Motor neuron (in vitro differentiated cells): ENCODE data around the gene MELTF. TPM values are rescaled to one million over a fixed set of nuclear protein-coding genes. Genes with fewer than 3 reads are reported as not detected.
A peak's percentile ranks its signal among the peaks of the same experiment; 100 is the strongest.

Source experiments
- ATAC-seq, 8 experiments: fragments of 200-7000 bp; cut with Tn5 transposase; replicated peaks in 6 of 8; 2 replicates each; pipeline ENCODE4 v1.8.0; 2021; ENCODE audit warnings: mild to moderate bottlenecking in 8 of 8, moderate library complexity in 8 of 8
- H3K27ac ChIP-seq, 2 donors: fragments of 250-450 bp; sonication (Bioruptor Pico); 2 replicates each; pipeline ENCODE4 v1.9.0; 2021; ENCODE audit warnings: antibody characterized with exemption in 2 of 2, mild to moderate bottlenecking in 2 of 2, moderate library complexity in 1 of 2
- H3K4me1 ChIP-seq, 2 donors: fragments of 250-450 bp; sonication (Bioruptor Pico); replicated peaks in 1 of 2; 2 replicates each; pipeline ENCODE4 v1.6.1; 2021; ENCODE audit warnings: antibody characterized with exemption in 2 of 2, mild to moderate bottlenecking in 2 of 2, moderate library complexity in 1 of 2
- H3K4me3 ChIP-seq, 5 donors: fragments of 250-450 bp; sonication (Bioruptor Pico); 2 replicates each; pipeline ENCODE4 v1.9.0; 2021; ENCODE audit warnings: antibody characterized with exemption in 5 of 5, mild to moderate bottlenecking in 5 of 5, moderate library complexity in 4 of 5
- WGBS, 10 experiments: fragments of 450-650 bp; shearing (Covaris generic); methylation state at CpG; one replicate each; pipeline ENCODE4 v1.0.0; 2022; 5-methylcytosine and 5-hydroxymethylcytosine counted together
- in situ Hi-C, 9 experiments: fragments of 400-800 bp; cut with MboI; loops; one replicate each; pipeline ENCODE4 v1.15.0; 2021; ENCODE audit warnings: low sequenced_read_pairs in 9 of 9, low pct_unique_long_range_greater_than_20kb in 2 of 9; ENCODE audit not compliant: unreplicated experiment in 9 of 9
- total RNA-seq, 8 experiments: library from RNA; unstranded; fragments of 300-600 nt; gene quantifications; 2 replicates each; pipeline versions ENCODE4 v1.2.3 to v1.2.4, GENCODE V29; 2022

MELTF gene
- total RNA-seq, 8 experiments from 2014 or later, result 0.43 to 47.8 (median 2.6) TPM

DNA sequence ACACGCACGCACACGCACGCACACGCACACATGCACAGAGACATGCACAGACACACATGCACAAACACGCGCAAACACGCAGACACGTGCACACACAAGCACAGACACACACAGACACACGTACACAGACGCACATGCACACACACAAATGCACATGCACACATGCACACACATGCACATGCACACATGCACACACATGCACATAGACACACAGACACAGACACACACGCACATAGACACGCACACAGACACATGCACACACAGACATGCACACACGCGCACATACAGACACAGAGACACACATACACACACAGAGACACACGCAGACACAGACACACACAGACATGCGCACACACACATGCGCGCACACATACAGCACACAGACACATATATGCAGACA lies 34.6 kb downstream of the MELTF start:
- Histone ChIP-seq H3K27ac (no peak overlapping the region), H3K4me3 (no peak overlapping the region), H3K4me1 (no peaks in the 10 kb centered on the region)
- no peak for ATAC-seq
- in situ Hi-C loops, result loop anchor here in 1 of 9 experiments (25.0 kb wide), 1 partner anchor 192 kb away; no protein-coding TSS in a partner anchor
- WGBS, 10 experiments, result 60 to 100% (median 95%) methylated on average over 1 to 9 of the region's 19 CpGs; no CpG with 5 or more reads in 6 of the 10 experiments

DNA sequence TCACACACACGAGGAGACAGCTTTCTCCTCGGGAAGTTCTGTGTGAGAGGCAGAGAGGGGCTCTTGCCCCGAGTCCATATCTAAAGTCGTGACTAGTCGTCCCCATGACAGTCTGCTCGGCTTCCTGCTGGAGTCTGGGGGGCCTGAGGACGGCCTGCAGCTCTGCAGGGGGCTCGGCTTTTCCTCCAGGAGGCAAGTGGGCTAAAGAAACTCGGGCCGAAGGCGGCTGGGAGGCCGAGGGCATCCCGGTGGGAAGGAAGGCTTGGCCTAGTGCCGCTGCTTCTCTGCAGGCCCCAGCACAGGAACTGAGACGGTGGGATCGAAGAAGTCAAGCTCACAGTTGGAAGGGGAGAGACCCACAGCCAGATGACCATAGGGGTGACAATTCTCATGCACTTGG lies 35.6 kb downstream of the MELTF start:
- Histone ChIP-seq H3K27ac (no peak overlapping the region), H3K4me1 (no peaks in the 10 kb centered on the region), H3K4me3 (no peak overlapping the region)
- 50 to 92% (median 60%) methylated on average over 1 to 2 of the region's 16 CpGs; no CpG with 5 or more reads in 5 of the 10 experiments for WGBS, 10 experiments
- in situ Hi-C loops, result loop anchor here in 1 of 9 experiments (25.0 kb wide), 1 partner anchor 193 kb away; no protein-coding TSS in a partner anchor
- no peak for ATAC-seq

DNA sequence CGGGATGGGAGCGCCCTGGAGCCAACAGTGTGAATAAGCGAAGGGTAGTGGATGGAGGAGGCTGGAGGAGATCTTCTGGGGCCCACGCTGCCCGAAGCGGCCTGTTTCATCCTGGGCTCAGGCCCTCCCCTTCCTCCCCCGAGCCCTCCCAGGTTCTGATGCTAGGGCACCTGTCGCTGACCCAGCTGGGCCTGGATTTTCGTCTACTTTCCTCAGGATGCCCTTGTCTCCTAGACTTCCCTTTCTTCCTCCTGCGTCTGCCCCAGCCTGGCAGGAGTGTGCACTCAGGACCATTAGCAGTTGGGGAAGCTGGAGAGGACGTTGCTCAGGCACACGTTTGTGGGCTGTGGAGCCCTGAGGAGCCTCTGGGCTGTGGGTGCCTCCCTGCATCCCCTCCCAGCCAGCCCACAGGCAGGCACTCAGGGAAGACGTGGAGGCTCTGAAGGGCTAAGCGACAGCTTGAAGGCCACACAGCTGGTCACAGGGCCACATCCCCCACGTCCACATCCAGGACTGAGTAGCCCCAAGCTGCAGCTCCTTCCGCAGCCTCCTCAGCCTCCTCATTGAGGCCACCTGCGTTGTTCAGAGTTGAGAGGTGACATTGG lies 37.1 kb downstream of the MELTF start:
- in situ Hi-C loops, result loop anchor here in 1 of 9 experiments (25.0 kb wide), 1 partner anchor 195 kb away; no protein-coding TSS in a partner anchor
- ATAC-seq, result no peak
- no peaks in the 10 kb centered on the region for H3K4me1 ChIP-seq
- 40 to 94% methylated on average over 1 to 6 of the region's 17 CpGs; no CpG with 5 or more reads in 8 of the 10 experiments for WGBS, 10 experiments
- no peak overlapping the region for H3K27ac ChIP-seq
- no peak overlapping the region for H3K4me3 ChIP-seq

DNA sequence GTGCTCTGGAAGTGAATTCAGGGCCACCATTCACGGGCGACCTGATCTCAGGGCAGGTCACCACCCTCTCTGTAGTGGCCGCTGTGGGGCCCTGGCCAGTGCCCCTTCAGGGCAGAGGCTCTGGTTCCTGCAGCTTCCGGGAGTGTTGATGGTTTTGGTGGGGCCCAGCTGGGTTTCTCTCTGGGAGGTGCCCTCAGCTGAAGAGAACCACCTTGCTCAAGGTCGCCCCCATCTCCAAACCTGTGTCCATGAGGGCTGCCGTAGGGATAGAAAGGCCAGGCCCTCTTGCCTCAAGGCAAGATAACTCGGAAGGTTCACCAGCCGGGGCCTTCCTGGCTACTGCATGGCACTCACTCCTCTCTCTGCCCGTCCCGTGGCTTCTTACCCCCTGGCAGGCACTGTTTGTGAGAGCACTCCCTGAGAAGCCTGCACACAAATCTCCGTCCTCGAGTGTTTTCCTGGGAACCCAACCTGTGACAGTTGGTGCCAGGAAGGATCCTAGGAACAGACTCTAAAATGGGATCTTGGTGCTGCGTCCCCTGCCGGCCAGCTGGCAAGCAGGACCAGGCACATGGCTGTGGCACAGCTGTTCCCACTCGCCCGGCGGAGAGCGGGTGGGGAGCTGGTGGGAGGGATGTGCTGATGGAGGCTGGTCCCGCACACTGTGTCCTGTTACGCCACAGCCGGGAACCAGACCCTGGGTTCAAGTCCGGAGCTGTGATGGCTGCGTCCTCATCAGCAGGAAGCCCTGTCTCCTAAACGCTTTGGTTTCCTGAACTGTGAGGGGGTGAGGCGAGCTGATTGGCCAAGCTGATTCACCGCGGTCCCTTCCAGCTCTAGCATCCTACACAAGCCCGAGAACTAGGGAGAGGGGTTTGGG lies 37.8 kb downstream of the MELTF start:
- WGBS, 10 experiments, result 40 to 85% (median 80%) methylated on average over 1 to 5 of the region's 28 CpGs; no CpG with 5 or more reads in 5 of the 10 experiments
- H3K27ac ChIP-seq, result no peak overlapping the region
- in situ Hi-C loops, result loop anchor here in 1 of 9 experiments (25.0 kb wide), 1 partner anchor 195 kb away; no protein-coding TSS in a partner anchor
- no peaks in the 10 kb centered on the region for H3K4me1 ChIP-seq
- no peak for ATAC-seq
- H3K4me3 ChIP-seq, result no peak overlapping the region

DNA sequence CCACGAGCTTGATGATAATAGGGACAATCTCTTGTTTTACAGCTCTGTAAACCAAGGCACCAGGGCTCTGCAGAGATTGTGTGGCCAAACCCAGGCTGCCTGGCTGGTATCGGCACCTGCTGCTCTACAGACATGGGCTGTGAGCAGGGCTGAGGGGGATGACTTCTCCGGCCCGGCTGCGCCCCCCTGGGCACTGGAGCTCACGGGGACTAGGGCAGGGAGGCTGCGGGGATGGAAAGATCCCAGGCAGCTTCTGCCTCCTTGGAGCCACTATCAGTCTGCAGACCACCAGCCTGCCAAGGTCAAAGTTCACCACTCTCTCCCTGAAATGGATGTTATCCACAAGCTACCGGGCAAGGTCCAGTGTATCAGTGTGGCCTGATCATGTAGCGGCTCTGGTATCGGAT lies 39.0 kb downstream of the MELTF start:
- Histone ChIP-seq H3K4me3 (no peak overlapping the region), H3K27ac (no peak overlapping the region), H3K4me1 (no peaks in the 10 kb centered on the region)
- no peak for ATAC-seq
- in situ Hi-C loops, result loop anchor here in 1 of 9 experiments (25.0 kb wide), 1 partner anchor 197 kb away; no protein-coding TSS in a partner anchor
- WGBS, 10 experiments, result 60 to 100% (median 92%) methylated on average over 1 to 6 of the region's 10 CpGs; no CpG with 5 or more reads in 4 of the 10 experiments

DNA sequence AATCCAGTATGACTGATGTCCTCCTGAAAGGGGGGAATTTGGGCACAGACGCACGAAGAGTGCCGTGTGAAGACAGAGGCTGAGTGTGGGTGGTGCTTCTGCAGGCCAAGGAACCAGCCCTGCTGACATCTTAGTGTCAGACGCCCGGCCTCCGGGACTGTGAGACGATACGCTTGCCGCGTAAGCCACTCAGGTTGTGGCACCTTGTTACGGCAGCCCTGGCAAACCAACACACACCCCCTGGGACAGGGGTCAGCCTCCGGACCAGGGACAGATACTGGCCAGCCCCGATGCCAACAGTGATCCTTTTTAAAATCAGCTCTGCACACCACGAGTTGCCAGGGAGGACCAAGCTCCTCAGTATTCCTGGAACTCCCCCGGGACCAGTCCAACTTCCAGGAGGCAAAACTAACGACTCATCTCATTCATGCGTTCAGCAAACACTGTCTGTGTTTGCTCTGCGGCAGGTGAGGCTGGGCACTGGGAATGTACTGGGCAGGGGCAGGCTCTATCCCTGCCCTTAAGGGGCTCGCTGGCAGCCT lies 39.8 kb downstream of the MELTF start:
- in situ Hi-C loops, result loop anchor here in 1 of 9 experiments (25.0 kb wide), 1 partner anchor 198 kb away; no protein-coding TSS in a partner anchor

DNA sequence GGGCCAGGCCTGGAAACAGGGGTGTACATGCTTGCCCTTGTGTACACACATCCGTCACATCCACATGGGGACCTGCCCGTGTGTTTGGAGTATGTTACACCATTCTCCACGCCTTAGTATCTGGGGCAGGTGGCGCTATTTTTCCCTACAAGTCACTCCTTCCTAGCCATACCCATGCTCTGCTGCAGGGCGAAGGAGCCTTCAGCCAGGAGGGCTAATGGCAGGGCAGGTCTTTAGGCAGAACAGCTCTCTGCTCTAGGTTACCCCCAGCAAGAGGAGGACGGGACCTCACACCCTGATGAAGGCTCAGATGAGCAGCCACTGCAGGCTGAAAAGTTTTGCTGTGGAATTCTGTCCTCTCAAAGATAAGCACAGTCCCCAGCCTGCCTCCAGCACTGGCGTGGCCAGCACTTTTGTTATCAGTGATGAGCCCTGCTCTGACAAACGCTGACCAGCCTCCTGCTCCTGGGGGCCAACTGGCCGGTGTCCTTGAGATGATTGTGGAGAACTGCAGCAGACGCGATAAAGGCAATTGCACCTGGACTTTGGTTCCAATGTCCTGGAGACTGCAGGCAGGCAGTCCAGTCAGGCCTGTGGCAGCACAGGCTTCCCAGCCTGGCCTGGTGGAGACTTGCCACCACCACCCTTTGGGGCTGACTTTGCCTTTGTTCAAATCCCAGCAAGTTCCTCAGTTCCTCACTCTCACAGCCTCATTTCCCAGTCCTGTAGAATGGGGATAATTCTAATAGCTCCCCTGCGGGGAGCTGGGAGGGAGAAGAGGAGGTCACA lies 41.2 kb downstream of the MELTF start:
- 6 to 100% (median 73%) methylated on average over 1 to 5 of the region's 12 CpGs; no CpG with 5 or more reads in 2 of the 10 experiments for WGBS, 10 experiments
- in situ Hi-C loops, result loop anchor here in 1 of 9 experiments (25.0 kb wide), 1 partner anchor 199 kb away; no protein-coding TSS in a partner anchor
- H3K4me1 ChIP-seq, result no peaks in the 10 kb centered on the region
- no peak overlapping the region for H3K27ac ChIP-seq
- H3K4me3 ChIP-seq, result no peak overlapping the region
- ATAC-seq, result peak in 6 of 8 experiments; percentile 32 to 74 (median 50)

More for the DNA sequence above, 39.8 kb downstream of the MELTF start:
- no peak overlapping the region for H3K4me3 ChIP-seq
- 0 to 100% (median 76%) methylated on average over 1 to 9 of the region's 19 CpGs; no CpG with 5 or more reads in 3 of the 10 experiments for WGBS, 10 experiments
- H3K27ac ChIP-seq, result no peak overlapping the region
- ATAC-seq, result peak in 3 of 8 experiments; percentile 17 to 49 (median 18)
- no peaks in the 10 kb centered on the region for H3K4me1 ChIP-seq

DNA sequence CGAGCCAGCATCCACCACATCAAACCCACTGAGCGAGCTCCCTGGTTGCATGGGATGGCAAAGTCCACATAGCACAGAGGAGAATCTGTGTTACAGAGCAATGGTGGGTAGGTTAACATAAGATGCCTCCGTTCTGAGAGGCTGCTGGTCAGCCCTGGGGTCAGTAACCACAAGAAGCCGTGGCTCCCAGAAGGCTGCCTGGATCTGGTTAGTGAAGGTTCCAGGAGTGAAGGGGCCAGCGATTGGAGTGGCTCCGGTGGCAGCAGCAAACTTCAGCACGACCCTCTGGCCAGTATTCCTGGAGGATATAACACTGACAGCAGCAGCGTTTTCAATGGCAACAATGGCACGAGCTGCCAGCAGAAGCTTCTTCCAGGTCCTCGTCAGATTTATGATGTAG lies 42.6 kb downstream of the MELTF start:
- in situ Hi-C loops, result loop anchor here in 1 of 9 experiments (25.0 kb wide), 1 partner anchor 200 kb away; no protein-coding TSS in a partner anchor
- Histone ChIP-seq H3K27ac (no peak overlapping the region), H3K4me3 (no peak overlapping the region), H3K4me1 (no peaks in the 10 kb centered on the region)
- ATAC-seq, result no peak
- 33 to 100% (median 86%) methylated on average over 3 to 10 of the region's 10 CpGs; no CpG with 5 or more reads in 4 of the 10 experiments for WGBS, 10 experiments

DNA sequence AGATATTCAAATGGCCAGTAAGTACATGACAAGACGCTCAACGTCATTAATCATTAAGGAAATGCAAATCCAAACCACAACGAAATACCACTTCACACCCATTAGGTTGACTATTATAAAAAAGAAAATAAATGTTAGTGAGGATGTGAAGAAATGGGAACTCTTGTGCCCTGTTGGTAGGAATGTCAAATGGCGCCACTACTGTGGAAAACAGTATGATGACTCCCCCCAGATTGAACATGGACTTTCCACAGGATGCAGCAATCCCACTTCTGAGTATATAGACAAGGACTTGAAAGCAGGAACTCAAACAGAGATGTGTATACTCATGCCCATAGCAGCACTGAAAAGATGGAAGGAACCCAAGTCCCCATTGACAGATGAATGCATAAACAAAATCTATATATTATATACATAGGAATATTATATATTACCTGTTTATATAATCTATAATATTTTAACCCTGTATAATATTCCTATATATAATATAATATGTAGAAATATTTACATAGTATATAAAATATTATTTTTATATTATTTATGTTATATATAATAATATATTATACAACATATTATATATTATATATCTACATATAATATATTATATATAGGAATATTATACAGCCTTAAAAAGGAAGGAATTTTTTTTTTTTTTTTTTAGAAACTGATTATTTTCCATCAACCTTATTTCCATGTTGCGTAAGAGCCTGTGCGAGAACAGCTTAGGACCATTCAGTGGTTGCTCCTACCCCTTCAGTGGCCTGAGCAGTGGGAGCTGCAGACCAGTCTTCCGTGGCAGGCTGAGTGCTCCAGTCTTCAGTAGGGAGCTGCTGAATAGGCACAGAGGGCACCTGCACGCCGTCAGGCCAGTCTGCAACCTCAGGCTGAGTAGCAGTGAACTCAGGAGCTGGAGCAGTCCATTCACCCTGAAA lies 43.4 kb downstream of the MELTF start:
- WGBS, 10 experiments, result 59 to 100% (median 91%) methylated on average over 2 to 7 of the region's 9 CpGs
- in situ Hi-C loops, result loop anchor here in 1 of 9 experiments (25.0 kb wide), 1 partner anchor 201 kb away; no protein-coding TSS in a partner anchor
- Histone ChIP-seq H3K27ac (no peak overlapping the region), H3K4me1 (no peaks in the 10 kb centered on the region), H3K4me3 (no peak overlapping the region)
- no peak for ATAC-seq

DNA sequence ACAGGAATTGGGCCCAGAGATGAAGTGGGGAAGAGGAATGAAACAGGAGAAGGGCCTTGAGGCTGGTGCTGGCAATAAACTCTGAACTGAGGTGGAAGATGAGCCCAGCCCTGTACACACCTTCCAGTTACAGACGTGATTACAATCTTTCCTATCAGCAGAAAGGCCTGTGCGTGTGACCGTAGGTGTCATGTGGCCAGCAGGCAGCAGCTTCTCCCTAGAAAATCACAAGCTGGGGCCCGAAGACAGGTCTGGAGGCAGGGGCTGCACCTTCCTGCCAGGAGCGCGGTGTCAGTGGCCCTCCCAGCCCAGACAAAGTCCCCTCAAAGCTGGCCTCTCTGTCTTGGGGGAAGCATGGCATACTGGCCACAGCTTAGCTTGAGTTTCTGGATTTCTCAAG lies 44.3 kb downstream of the MELTF start:
- in situ Hi-C loops, result loop anchor here in 1 of 9 experiments (25.0 kb wide), 1 partner anchor 202 kb away; no protein-coding TSS in a partner anchor
- WGBS, 10 experiments, result 42 to 89% (median 73%) methylated on average over 1 to 4 of the region's 6 CpGs; no CpG with 5 or more reads in 6 of the 10 experiments
- ATAC-seq, result no peak
- Histone ChIP-seq H3K4me3 (no peak overlapping the region), H3K27ac (no peak overlapping the region), H3K4me1 (no peaks in the 10 kb centered on the region)

DNA sequence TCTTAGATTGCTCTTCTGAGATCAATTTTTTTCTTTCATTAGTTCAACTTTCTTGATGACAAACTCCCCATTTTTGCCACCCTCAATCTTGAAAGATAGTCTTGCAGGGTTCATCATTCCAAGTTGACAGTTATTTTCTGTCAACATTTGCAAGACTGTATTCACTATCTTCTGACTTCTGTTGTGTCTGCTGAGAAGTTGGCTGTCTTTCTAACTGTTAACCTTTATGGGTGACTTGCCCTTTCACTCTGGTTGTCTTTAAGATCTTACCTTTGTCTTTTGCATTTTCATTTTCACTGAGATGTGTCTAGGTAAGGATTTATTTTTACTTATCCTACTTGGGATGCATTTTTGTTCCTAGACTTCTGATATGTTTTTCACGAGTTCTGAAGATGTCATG lies 46.4 kb downstream of the MELTF start:
- ATAC-seq, result no peak
- Histone ChIP-seq H3K4me3 (no peak overlapping the region), H3K4me1 (peaks cover 0 to 3% of the 10 kb centered on the region in 2 donors), H3K27ac (no peak overlapping the region)
- in situ Hi-C loops, result loop anchor here in 1 of 9 experiments (25.0 kb wide), 1 partner anchor 204 kb away; no protein-coding TSS in a partner anchor
- WGBS, 10 experiments, result 0 to 80% (median 38%) methylated on average over 1 of the region's 1 CpG; no CpG with 5 or more reads in 2 of the 10 experiments
